ENCODE results near the gene NTM.

- TF ChIP-seq POLR2AphosphoS5 (IDR thresholded peaks at IDR 0.05) (no peak), CTCF (IDR thresholded peaks at IDR 0.05) (no peak)
These were observed 97.4 kb downstream of the NTM start for GRCh38 chr11:131467645-131468394.

Data from transverse colon (tissue), 4 donors.